HG03457 (cell line): ENCODE data around the gene PSME2.

Source experiments
- ATAC-seq: cut with Tn5 transposase; IDR thresholded peaks from one replicate; pipeline ENCODE4 v1.9.1; 2021; ENCODE audit warnings: moderate number of reproducible peaks; ENCODE audit not compliant: unreplicated experiment

The PSME2 gene, protein sequence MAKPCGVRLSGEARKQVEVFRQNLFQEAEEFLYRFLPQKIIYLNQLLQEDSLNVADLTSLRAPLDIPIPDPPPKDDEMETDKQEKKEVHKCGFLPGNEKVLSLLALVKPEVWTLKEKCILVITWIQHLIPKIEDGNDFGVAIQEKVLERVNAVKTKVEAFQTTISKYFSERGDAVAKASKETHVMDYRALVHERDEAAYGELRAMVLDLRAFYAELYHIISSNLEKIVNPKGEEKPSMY

DNA sequence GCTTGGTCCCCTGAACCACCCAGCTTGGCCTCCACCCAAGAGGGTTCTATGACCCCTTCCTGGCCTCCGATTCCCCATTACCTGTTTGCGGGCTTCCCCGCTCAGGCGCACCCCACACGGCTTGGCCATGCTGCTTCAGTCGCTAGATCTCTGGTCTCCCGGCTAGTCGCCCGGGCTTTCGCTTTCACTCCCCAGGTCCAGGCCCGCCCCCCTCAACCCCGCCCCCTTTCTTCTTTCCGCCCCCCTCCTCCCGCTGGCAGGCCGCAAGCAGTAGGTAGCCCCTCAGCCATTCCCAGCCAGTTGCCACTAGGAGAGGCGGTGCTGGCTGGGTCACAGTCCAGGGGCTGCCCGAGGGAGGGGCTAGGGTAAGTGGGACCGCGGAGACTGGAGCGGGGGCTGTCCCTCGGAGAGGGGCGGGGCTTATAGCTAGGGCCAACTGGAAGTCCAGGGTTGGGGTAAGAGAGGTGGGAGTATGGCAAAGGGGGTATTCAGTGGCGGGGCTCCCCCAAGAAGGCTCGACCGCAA, at the start of gene PSME2:
TSS of gene PSME2 (minus strand) at position 158 of the 525 bp plus-strand sequence. CDS start at position 129, 29 bp downstream.
- ATAC-seq: peak; percentile 53

DNA sequence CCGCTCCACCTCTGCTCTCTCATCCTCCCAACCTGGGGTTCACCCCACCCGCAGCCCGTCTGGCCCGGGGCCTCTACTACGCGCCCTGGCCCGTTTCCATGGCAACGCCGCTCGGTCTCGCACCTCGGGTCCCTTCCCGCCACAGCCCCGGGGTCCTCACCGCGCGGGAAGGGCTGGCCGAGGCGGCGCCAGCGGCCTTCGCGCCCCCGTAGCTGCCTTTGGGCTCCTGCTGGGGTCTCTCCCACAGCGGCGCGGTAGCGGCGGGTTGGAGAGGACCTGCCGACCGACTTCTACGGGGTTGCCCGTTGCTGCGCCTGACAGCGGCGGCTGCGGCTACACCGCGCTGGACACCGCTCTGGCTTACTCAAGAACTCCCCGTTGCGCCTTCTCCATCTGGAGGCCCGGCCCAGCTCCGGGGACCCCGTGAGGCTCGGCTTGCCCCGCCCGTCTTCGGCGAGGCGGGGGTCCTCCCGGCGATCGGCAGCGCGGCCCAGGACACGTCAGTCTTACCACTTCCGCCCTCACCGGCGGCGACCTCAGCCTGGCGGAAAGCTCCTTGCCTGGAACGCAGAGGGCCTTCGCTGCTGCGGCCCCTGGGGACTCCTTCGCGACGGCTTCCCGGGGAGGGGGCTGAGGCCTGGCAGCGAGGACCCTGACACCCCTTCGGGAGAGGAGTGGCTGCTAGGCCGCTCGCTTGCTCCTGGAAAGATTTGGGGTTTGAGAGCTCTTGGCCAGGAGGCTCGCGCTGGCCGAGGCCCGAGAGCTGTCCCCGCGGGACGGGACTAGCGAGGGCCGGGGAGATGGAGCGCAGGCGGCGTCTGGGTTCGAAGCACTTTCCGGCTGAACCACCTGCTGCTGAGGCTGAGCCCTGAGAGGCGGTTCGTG, 49.0 kb upstream of the PSME2 start, which contains the start of gene TM9SF1:
TSS of gene TM9SF1 (minus strand) at position 256 of the 885 bp plus-strand sequence. CDS start 422 bp downstream, outside the sequence.
- peak; percentile 57 for ATAC-seq

DNA sequence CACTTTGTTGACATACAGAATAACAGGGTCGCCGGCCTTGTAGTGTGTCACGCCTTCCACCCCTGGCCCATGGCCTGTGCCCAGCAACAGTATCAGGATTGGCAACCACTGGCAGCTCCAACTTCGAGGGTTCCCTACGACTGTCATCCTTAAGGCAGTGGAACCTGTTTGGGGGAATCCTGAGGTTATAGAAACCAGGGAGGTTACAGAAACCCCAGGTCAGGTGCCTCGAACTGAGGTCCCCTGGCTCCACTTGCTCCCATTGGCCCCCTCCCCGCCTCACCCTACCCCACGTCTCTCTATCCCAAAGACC, 48.4 kb upstream of the PSME2 start:
- ATAC-seq: no peak

DNA sequence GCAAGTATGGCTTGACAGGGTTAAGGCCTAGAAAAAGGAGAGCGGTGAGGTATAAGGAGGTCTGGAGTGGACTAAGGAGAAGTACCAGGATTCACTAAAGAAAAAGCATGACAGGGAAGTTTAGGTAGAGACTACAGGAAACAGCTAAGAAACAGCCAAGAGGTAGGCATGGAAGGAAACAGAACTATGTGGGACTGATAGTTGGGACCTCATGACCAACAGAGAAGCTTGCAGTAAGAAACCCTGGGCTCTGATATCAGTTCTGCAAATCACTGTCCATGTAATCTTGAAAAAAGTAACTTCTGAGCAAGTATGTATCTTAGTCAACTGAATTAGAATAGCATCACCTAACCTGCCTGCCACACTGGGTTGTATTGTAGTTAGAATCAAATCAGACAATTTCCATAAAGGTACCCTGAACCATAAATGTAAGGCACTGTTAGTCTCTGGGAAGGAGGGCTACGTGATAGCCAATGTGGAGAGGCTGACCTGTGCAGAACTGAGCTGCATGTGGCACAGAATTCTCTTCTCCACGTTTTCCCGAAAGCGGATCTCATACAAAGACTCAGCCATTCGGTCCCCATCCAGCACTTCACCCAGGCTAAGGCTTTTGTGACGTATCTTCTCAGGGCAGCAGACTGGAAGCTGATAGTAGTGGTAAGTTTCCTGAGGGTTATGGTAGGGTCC, 47.9 kb upstream of the PSME2 start:
- ATAC-seq: no peak

DNA sequence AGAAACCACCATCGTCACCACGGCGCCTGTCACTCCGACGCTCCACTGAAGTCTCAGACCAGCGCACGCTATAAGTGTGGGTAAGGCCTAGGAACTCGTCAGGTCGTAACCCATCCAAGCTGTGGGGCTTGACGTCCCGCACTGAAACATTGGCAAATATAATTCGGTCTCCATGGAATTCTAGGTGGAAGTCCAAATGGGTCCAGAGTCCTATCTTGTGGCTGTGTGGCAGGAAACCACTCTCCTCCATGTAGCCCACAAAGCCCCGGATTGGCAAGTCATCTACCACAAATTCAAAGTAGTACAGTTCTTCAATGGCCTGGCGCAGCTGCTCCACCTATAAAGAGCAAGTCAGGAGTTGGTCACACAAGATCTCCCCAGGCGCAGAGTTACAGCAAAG, 46.5 kb upstream of the PSME2 start:
- ATAC-seq: no peak

DNA sequence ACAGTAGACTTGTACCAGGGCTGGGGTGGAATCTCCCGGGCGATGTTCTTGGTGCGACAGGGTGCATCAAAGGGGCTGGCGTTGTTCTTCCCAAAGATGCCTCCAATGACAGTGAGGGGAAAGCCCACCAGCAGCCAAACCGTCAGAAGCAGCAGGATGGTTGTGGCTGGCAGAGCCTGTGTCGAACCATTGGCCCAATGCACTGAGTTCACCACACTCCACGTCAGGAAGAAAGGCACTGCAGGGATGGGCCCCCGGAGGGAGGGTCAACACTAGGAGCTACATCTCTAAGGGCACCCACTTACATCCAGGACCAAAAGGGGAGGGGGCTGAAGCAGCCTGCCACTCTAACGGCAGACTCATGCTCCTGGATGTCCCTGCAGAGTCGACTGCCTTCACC, 44.0 kb upstream of the PSME2 start:
- no peak for ATAC-seq

DNA sequence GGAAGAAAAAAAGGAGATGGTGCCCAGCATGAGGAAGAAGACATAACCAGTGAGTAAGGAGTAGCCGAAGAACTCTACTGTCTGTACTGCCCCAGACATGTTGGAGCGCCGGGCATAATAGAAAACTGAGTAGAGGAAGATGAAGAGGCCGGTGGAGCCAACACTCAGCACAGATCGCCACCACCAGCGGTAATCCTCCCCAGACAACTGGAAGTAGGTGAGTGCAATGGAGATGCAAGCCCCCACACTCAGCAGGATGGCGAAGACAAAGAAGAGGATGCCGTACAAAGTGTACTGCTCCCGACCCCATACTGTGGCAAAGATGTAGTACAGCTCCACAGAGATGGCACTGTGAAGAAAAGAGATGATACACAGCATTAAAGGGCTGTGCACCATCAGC, 43.0 kb upstream of the PSME2 start:
- ATAC-seq: no peak

DNA sequence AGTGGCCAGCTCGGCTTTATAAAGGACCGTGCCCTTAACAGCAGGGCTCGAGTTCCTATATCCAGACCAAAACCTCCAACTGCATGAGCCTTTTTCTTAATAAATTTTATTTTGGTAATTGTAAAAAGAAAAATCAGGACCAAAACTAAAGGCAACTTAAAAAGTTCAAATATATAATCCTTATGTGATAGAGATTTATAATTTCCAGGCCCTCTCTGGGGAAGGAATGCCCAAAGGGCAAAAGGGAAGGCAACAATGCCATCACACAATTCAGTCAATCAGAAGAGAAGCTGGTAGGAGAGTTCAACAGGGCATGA, 42.6 kb upstream of the PSME2 start:
- no peak for ATAC-seq

DNA sequence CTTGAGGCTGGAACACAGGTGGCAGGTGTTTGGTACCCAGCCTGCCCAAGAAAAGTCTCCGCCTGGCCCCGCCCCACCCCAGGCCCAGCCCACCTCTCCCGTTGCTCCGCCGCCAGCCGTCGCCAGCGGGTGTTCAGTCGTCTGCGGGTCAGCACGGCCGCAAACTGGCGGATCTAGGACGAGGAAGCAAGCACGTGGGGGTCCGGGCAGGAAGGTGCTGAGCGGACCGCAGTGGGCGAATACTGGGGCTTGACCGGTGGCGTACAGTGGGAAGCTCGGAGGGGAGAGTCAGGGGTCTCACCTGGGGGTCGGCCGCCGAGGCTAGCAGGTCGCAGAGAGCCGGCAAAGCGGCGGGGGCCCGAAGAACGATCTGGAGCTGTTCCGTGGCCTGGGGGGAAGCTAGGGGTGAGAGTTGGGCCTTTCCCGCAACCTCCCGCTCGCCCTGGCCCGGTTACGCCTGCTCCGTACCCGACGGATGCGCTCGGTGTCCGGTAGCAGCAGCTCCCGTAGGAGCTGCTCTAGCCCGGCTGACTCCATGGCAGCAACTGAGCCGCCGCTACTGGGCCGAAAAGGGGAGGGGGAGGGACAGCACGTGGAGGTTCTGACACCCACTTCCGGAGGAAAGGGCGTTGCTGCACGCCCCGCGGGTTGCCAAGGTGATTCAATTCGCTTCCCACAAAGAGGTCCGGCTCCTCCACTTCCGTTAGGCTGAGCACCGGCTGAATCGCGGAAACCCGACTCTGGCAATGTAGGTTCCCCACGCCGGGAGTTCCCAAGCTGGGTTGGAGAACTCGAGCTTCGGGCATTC, 42.0 kb upstream of the PSME2 start, which contains the start of gene IPO4:
TSS of gene IPO4 (minus strand) at position 566 of the 808 bp plus-strand sequence. CDS start at position 537, 29 bp downstream.
- ATAC-seq: peak; percentile 68

DNA sequence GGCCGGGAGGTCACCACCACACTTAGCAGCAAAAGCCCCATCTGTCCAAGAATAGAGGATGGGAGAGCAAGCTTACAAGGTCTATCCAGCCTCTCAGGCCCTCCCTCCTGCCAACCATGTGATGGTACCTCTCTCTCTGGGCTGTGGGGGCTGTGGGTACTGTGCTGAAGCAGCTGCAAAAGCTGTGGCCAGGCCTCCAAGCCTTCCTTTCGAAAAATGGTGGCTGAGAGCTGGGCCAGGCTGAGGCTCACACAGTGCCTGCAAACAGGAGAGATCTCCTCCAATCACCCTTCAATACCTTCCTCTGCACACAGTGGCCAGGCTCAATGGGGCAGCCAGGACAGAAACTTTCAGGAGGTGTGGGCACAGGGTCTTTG, 41.1 kb upstream of the PSME2 start:
- ATAC-seq: no peak

DNA sequence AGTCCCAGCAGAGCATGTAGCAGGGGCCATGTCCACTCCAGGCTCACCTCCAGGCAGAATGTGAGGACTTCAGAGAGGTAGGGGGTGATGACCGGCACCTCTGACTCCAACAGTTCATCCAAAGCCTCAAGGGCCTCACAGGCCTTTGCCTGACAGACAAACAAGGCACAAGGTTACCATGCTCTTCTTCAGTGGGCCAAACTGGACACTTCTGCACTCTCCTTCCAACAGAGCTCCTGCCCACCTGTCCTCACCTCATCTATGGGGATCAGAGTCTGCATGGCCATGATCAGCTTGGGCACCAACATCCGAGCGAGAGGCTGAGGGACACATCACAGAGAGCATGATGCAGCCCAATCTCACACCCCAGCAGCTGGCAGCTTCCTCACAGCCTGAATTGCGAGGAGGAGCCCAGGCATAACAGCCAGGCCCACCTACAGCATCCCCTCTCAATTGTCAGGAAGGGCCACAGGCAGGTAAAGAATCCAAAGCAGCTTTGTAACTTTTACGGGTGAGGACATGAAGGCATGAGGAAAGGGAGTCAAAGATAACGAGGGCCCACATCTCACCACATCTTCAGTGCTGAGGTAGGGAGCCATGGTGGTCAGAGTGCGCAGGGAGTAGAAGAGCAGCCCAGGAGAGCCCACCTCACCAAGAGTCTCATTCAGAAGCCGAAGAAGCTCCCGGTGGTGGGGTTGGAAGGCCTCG, 40.6 kb upstream of the PSME2 start:
- ATAC-seq: no peak

DNA sequence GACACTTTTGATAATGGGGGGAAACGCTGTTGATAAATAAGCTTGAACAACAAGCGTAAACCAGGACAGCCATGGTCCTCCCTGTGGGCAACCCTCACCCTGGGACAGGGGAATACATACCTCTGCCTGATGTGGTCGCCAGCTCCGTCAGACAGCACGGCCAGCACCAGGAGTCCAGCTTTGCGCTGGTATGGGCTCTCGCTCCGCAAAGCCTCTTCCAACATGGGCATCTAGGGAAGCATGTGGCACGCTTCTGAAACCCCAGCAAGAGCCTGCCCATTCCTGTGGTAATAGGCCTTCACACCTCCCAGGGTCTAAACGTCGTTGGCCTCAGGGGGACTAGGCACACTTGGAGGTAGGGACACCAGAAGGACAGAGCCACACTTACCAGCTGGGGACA, 39.3 kb upstream of the PSME2 start:
- no peak for ATAC-seq

DNA sequence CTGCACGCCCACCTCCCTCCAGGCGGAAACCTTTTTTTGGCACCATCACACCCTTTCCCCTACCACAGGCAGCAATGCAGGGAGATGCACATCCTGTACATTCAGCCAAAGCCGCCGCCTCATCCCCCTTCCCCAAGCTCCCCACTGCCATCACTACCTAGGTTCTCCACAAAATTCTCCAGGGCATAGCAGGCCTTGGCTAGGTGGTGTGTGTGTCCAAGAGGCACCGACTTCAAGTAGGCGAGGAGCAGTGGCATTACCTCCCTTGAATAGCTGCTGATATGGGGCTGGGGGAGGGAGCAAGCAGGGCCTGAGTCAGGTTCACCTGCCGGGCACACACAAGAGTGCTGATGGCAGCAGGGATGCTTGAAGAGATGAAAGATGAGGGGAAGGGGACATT, 38.6 kb upstream of the PSME2 start:
- ATAC-seq: no peak

DNA sequence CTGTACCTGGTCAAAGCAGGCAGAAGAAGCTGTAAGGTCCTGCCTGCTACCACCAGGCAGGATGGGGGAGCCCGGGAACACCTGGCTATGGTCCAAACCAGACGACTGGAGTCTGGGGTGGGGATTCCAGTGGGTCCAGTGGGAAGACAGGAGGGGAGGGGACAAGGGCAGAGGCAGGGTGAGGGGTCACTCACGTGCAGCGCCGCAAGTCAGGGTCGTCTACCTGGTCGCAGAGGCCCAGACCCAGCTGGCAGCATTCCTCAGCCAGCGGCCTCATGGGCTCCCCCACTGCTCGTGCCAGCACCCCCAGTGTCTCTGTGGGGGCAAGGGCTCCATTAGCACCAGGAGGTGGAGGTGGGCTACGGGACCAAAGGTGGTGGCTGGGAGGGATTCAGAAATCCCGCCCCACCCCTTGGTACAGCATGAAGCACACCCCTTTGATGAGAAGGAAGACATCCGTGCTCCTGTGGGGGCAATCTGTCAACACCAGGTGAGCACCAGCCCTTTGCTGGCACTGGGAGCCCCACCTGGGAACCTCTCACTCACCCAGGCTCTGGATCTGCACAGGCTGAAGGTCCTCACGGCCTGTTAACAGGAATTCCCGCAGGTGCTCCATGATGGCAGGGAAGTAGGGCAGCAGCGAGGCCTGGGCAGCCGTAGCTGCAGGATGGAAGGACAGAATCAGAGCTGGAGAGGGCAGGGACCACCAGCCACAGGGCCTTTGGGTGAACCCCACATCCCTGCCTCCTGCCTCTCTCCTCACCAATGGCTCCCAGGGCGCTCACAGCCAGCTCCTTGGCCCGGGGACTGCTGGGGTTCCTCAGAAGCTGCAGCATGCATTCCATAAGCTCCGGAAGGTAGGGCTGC, 37.9 kb upstream of the PSME2 start:
- ATAC-seq: no peak

DNA sequence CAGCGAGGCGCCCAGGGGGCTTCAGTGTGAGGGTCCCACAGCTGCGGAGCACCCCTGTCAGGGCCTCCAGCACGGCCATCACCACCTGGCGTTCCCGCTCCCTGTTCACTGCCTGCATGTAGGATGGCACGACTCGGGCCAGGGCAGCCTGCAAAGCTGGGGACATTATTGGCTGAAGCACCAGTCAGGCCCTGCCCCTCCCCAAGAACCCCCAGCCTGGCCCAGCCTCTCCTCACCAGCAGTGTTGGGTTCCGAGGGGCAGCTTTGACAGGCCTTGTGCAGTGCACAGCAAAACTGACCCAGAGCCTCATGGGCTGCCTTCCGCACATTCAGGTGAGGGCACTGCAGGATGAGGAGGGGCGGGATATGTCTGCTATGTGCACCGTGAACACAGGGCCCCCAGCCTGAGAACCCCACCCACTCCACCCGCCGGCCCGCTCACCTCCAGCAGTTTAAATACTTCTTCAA, 36.6 kb upstream of the PSME2 start:
- ATAC-seq: no peak

DNA sequence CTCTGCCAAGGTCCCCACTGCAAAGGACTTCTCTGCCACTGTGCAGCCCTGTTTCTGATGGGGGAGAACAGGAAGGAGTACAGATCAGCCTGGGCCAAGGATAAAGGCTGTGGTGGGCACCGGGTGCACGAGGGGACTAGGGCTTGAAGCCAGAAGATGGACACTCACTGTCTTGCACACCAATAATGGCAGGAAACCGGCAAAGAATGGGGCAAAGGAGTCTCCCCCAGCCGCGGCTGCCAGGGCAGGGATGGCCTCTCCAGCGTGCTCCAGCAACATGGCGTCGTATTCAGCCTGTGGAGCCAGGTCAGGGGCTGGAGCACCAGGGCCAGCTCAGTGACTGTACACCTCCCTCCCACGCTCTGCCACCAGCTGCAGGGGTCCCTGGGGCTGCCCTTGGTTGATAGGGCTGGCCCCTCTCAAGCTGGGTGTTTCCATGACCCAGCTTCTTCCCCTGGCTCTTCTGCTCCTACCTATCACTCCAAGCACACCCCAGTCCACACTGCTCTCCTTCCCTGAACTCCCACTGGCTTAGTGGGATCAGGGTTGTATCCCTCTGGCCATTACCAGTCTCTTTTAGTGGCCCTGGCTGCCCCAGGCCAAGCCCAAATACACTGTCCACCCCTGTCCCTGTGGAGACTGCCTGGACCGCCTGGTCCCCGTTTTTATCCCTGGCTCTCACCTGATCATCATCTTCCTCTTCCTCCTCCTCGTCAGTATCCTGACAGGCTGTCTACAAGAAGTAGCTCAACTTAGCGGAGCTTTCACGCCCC, 35.9 kb upstream of the PSME2 start:
- no peak for ATAC-seq

DNA sequence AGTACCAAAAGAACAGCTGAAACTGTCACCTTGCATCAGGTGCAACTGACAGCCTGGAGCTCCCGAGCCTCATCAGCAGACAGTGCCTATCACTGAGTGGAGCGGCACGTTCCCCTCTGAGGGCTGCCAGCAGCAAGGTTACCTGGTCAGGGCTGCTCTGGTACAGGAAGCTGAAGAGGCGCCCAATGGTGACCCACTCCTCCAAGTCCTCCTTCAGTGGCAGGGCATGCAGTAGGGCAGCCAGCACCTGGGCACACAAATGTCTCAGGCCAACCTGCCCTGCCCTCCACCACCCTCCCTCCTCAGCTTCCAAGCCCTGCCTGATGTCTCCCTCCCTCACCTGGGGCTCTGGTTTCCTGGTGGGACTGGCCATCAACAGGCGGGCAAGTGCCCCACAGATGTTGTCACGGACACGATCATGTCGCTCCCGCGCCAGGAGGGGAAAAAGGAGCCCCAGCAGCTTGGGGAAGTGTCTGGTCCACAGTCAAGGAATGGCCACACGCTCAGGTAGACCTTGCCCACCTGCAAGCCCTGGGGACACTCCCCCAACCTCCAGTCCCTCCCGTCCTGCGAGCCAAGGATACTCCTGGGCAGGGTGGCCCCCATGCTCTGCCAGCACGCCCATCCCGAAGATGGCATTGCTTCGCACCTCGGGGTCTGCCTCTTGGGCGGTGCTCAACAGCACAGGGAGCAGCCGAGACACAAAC, 35.1 kb upstream of the PSME2 start:
- ATAC-seq: no peak
